ENCODE measurements around the gene NHLRC4. TPM values are rescaled to one million over a fixed set of nuclear protein-coding genes. Genes with fewer than 3 reads are reported as not detected.

Gene NHLRC4
- total and polyA plus RNA-seq, 2 of the 8 experiments (the other 6 are each of a cell fraction or from before 2014, with no cell fraction given) = 0.60 to 0.76 TPM

- no peak overlapping the region for H2AK5ac ChIP-seq (ENCODE audit: low read depth, low read length)
- WGBS, 2 experiments (ENCODE audit: extremely low coverage in 1 of 2, insufficient coverage in 1 of 2, insufficient read length in 1 of 2, insufficient replicate concordance in 2 of 2, low coverage in 1 of 2, low lambda C conversion rate in 2 of 2, missing lambda C conversion rate in 1 of 2) = 88% methylated on average over 25 of the region's 30 CpGs; no CpG with 5 or more reads in 1 of the 2 experiments
- H3K18ac ChIP-seq (ENCODE audit: extremely low read depth, low read length) = no peak overlapping the region
- H3K4ac ChIP-seq (replicated peaks; ENCODE audit: insufficient read length, low read depth, low read length) = no peak overlapping the region
- CTCF ChIA-PET (ENCODE audit: partially characterized antibody) = interaction anchor here (1.3 kb wide), 1 partner anchor 30 kb away, joined by 3 read pairs; no protein-coding TSS in a partner anchor
- peaks cover 0 to 3% of the 10 kb centered on the region in 2 experiments for H4K20me1 ChIP-seq (replicated peaks in 1 of 2; ENCODE audit: control insufficient read depth in 1 of 2, insufficient read depth in 2 of 2, low read length in 2 of 2)
- POLR2A ChIA-PET (ENCODE audit: partially characterized antibody) = interaction anchor here (1.1 to 7.9 kb wide), 3 partner anchors 9 to 24 kb away, joined by 3 to 58 read pairs (median 4); no protein-coding TSS in a partner anchor
- peaks cover 0 to 29% (median 14%) of the 10 kb centered on the region in 4 experiments; a peak in 4 of 7 replicates for H3K4me1 ChIP-seq (replicated peaks in 1 of 4; ENCODE audit: control insufficient read depth in 3 of 4, insufficient read depth in 4 of 4, low read length in 3 of 4)
- H3K23me2 ChIP-seq (ENCODE audit: low read depth, low read length) = peaks cover 9% of the 10 kb centered on the region
- H3K79me1 ChIP-seq (ENCODE audit: low read depth, low read length) = no peaks in the 10 kb centered on the region
- no peak overlapping the region for H3K23ac ChIP-seq (ENCODE audit: insufficient read length)
- no peak overlapping the region for H2BK120ac ChIP-seq (replicated peaks; ENCODE audit: low read depth, low read length)
- no peak overlapping the region for H3K9ac ChIP-seq (replicated peaks in 1 of 4; ENCODE audit: extremely low read depth in 1 of 4, low read depth in 3 of 4, low read length in 3 of 4)
- H2BK5ac ChIP-seq (ENCODE audit: low read depth, low read length) = no peak overlapping the region
- H3K27me3 ChIP-seq (replicated peaks in 1 of 4; ENCODE audit: control insufficient read depth in 3 of 4, extremely low read depth in 1 of 4, insufficient read depth in 3 of 4, low read length in 3 of 4) = peaks cover 22 to 36% (median 30%) of the 10 kb centered on the region in 4 experiments; a peak in 6 of 7 replicates
- H3K79me2 ChIP-seq (ENCODE audit: control insufficient read depth in 1 of 2, insufficient read depth in 2 of 2, low read length in 2 of 2) = no peaks in the 10 kb centered on the region
- TF ChIP-seq BACH1 (IDR thresholded peaks at IDR 0.05; ENCODE audit: low read length) = no peak
- TF ChIP-seq ATF3 (IDR thresholded peaks at IDR 0.05; ENCODE audit: insufficient read depth, low read depth, low read length) = no peak
- no peak for TF ChIP-seq GABPA (IDR thresholded peaks at IDR 0.05; ENCODE audit: borderline replicate concordance, insufficient read depth, low read length)
- TF ChIP-seq SIRT6 (IDR thresholded peaks at IDR 0.05; ENCODE audit: low read length) = no peak
- no peak for TF ChIP-seq SP2 (IDR thresholded peaks at IDR 0.05; ENCODE audit: low read length)
- no peak for TF ChIP-seq SUZ12 (IDR thresholded peaks at IDR 0.05; ENCODE audit: low read length)
- no peak for TF ChIP-seq KDM5A (IDR thresholded peaks at IDR 0.05; ENCODE audit: low read length)
- no peak for TF ChIP-seq TEAD4 (IDR thresholded peaks at IDR 0.05; ENCODE audit: low read depth, low read length)
- TF ChIP-seq GTF2F1 (IDR thresholded peaks at IDR 0.05; ENCODE audit: borderline replicate concordance, low read depth, low read length) = no peak
- no peak for TF ChIP-seq CHD2 (IDR thresholded peaks at IDR 0.05; ENCODE audit: low read length)
- no peak for TF ChIP-seq NANOG (IDR thresholded peaks at IDR 0.05; ENCODE audit: insufficient read depth, low read depth, low read length, poor library complexity, severe bottlenecking)
- FAIRE-seq (no peak), DNase-seq (ENCODE audit: low read depth in 1 of 2, low spot score in 2 of 2) (no peak)
- no peak overlapping the region for H3K27ac ChIP-seq (ENCODE audit: low read depth, low read length)
- no peak overlapping the region for H2BK20ac ChIP-seq (ENCODE audit: low read length)
- no peak overlapping the region for H4K91ac ChIP-seq (replicated peaks; ENCODE audit: insufficient read length, low read length)
- H2BK12ac ChIP-seq (ENCODE audit: low read depth, low read length) = no peak overlapping the region
- no peak overlapping the region for H2AFZ ChIP-seq (ENCODE audit: low read length)
- no peaks in the 10 kb centered on the region; a peak in 1 of 8 replicates for H3K36me3 ChIP-seq (ENCODE audit: control insufficient read depth in 2 of 4, insufficient read depth in 4 of 4, low read length in 3 of 4)
- no peak overlapping the region for H4K5ac ChIP-seq (ENCODE audit: insufficient read length, low read depth, low read length)
- H3K4me2 ChIP-seq (ENCODE audit: insufficient read depth in 1 of 2, low read depth in 2 of 2, low read length in 2 of 2) = no peak overlapping the region
- H2BK15ac ChIP-seq (ENCODE audit: low read length) = no peak overlapping the region
- no peak overlapping the region for H3K14ac ChIP-seq (ENCODE audit: insufficient read length)
- no peak overlapping the region for H3K56ac ChIP-seq (replicated peaks; ENCODE audit: insufficient read length, low read depth, low read length)
- no peak overlapping the region for H4K8ac ChIP-seq (ENCODE audit: extremely low read depth, insufficient read depth, low read length)
- no peaks in the 10 kb centered on the region for H3K9me3 ChIP-seq (ENCODE audit: insufficient read depth in 2 of 2, low read depth in 1 of 2, low read length in 1 of 2)
- H3K4me3 ChIP-seq (ENCODE audit: extremely low read depth in 1 of 4, insufficient read depth in 2 of 4, low read depth in 3 of 4, low read length in 4 of 4) = no peak overlapping the region
Measured at GRCh38 chr16:563072-563644, 3.6 kb upstream of the NHLRC4 start.

Measured in H1 (cell line).